CD4-positive, alpha-beta T cell treated with Interferon gamma for 1 hour (primary cell): ENCODE measurements around the gene CELF6.
"Not testable (repeated sequence)": the region's sequence is repeated elsewhere in the genome, so short reads cannot be mapped to it uniquely, and the experiment has no call there.

ENCODE experiments used
- DNase-seq: peaks from one replicate; pipeline ENCODE4 v3.0.0-alpha.2; 2020

CELF6 gene

DNA sequence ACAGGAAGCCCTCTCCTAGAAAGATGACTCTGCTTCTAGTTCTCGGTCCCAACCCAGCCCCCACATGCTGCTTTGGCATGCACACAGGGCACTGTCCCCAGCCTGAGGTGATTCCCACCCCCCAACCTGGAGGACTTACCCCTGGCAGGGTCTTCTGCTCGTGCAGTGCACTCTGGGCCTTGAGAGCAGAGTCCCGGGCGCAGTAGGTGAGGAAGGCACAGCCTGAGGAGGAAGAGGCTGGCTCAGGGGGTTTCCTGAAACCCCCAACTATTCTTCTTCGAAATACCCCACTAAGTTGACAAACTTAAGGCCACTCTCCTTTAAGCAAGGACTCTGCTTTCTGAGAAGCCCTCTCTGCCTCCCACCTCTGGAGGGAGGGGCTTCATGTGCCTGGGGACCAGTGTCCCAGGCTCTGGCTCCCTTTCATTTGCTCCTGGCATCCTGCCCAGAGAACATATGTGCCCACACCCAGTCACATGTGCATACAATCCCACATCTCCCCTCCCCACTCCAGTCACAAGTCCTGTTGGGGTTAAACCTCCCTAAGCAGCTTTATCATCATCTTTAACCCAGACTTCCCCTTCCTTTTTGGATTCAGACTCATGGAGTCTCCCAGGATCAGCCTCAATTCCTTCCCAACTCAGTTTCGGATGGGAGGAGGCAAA lies 4.1 kb downstream of the CELF6 start:
- DNase-seq = no peak

DNA sequence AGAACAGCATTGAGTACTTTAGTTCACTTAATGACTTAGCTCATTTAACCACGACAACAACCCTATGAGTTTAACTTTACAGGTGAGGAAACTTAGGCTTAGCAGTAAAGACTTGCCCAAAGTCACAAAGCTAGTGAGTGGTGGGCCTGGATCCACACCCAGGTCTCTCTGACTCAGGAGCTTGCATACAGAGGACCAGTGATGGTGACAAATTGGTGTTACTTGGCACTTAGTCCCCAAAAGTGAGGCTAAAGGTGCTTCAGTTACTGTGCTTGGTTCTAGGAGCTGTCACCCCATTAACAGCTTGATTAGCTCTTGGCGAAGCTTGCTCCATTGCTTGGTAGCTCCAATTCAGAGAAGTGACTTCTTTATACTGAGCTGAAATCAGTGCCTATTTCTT lies 6.1 kb downstream of the CELF6 start:
- DNase-seq = no peak

DNA sequence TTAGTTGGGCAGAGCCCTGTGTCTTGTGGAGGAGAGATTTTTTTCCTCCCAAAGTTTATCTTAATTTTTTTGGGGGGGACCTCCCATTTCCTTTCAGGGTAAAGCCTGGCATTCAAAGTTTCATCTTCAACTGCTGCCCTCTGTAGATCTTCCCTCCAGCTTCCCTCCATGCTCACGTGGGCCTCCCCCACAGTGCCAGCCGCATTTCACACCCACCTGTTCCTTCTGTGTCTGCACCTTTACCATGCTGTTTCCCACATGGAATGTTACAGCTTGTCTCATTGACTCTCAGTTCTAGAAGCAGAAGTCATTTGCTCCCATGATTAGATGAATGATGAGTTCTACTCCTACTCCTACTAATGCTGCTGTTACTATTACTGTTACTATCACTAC lies 6.5 kb downstream of the CELF6 start:
- DNase-seq = no peak

DNA sequence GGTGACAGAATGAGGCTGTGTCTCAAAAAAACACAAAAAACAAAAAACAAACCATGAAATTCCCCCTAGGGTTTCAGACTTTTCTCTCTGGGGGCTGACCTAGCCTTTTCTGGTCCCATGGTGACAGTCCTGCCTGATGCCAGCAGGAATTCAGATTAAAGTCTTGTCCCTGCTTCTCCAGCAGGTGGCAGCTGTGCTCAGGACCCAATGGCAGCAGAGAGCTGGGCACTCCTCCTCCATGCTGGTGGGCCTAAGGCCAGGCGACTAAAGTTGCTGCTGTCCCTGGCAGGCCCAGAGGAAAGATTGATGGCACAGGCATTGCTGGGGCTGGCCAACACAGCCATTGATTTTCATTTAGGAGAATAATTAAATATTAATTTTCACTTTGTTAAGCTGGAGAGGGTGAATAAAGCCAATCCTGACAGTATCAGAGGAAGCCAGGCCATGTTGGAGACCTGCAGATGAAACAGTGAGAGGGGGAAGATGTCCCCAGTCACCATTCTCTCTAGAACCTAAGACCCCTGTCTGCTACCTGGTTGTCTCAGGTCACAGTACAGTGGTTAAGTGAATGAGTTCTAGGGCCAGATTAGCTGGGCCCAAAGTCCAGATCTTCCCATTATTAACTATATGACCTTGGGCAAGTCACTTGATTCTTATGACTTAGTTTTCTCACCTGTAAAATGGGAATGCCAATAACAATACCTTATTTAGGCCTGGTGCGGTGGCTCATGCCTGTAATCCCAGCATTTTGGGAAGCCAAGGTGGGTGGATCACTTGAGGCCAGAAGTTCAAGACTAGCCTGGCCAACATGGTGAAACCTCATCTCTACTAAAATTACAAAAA lies 7.1 kb downstream of the CELF6 start:
- DNase-seq = peak; percentile 56

DNA sequence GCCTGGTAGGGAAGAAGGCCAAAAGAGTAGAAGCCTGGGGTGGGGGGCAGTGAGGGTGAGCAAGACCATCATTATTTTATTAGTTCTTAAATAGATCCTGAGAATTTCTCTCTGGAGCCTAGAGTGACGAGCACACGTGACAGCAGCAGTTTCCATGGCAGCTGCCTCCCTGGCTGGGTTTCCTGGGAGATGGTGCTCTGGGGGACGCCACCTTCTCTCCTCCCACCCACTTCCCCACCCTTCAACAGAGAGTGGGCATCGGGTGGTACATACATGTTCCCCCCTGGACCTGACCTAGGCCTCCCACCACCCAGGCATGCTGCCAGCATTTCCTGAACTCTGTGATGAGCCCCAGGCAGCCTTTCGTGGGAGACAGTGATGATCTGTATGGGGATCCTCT lies 12.9 kb downstream of the CELF6 start:
- no peak for DNase-seq

DNA sequence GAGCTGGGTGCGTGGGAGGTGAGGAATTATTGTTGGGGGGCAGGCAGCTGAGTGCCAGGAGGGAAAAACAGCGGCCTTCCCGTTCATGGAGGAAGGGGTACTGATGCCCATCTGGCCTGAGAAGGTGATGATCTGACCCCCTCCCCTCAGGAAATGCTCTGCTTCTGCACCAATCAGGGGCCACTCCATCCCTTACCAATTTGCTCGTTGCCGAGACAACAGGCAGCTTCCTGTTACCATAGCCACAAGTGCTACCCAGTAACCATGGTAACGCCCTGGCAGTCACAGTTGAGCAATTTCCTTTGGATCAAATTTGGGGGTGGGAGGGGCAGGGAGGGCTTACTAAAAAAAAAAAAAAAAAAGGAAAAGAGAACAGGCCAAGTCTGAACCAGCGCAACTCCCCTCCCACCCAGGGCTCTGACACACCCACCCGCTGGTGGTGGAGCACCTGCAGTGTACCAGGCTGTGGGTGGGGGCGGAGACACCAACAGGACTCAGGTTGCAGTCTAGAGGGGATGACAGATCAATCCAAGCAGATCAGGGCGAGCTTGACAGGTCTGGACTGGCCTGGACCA lies 13.7 kb downstream of the CELF6 start:
- peak; percentile 72 for DNase-seq

DNA sequence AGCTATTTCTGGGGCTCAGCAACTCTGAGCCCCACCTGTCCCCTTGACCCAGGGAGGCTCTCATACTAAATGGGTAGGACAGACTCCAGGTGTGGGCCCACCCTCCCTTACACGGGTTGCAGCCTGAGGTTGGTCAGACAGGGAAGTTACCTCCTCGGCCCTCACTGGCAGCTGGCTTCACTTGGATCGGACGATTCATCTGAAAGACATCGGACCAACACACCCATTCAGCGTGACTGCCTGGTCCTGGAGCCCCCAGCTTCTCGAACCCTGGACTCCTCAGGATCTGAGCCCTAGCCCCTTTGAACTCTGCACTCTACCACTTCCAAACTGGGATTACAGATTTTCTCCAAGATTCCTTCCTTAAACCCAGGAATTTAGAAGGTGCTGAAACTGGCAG lies 15.4 kb downstream of the CELF6 start:
- DNase-seq = no peak

DNA sequence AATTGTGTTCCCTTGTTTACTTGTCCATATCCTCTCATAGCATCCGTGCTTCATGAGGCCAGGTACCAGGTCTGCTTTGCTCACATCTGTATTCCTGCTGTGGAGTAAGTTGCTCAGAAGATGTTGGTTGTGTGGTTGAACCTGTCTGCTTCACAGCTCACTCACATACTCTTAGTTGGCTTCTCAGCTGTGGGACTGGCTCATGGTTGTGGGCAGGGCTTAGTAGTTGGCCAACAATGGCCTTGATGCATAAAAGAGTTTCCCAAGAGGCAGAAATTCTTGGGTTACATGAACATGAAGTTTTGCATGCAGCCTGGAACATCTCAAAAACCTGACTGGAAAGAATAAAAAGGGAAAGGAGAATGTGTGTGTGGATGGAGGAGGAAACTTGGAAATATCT lies 17.0 kb downstream of the CELF6 start:
- DNase-seq = no peak

DNA sequence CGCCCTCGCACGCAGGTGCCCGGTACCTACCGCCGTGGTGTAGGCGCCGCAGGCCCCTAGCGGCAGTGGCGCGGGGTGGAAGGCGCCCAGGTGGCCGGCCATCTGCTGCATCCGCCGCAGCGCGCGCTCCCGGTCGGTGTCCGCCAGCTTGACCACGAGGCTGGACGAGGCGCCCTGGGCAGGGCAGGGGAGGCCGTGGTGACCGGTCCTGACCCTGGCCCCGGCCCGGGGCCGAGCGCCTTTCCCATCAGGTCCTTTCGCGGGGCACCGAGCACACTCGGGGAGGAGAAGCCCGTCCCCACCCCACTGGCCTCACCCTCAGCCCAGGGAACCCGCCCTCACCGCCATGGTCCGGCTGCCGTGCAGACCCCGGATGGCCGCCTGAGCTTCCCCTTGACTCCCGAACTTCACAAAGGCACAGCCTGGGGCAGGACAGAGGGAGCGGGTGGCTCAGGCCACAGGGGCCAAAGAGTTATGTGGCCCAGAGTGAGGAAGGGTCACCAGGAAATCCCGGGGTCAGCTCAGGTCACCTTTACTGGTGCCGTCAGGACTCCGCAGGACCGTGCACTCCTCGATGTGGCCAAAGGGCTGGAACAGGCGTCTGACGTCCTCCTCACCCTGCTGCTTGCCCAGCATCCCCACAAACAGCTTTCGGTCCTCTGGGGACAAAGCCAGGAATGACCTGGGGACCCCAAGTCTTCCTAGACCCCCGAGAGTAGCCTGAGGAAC lies 30.2 kb downstream of the CELF6 start:
- no peak for DNase-seq

DNA sequence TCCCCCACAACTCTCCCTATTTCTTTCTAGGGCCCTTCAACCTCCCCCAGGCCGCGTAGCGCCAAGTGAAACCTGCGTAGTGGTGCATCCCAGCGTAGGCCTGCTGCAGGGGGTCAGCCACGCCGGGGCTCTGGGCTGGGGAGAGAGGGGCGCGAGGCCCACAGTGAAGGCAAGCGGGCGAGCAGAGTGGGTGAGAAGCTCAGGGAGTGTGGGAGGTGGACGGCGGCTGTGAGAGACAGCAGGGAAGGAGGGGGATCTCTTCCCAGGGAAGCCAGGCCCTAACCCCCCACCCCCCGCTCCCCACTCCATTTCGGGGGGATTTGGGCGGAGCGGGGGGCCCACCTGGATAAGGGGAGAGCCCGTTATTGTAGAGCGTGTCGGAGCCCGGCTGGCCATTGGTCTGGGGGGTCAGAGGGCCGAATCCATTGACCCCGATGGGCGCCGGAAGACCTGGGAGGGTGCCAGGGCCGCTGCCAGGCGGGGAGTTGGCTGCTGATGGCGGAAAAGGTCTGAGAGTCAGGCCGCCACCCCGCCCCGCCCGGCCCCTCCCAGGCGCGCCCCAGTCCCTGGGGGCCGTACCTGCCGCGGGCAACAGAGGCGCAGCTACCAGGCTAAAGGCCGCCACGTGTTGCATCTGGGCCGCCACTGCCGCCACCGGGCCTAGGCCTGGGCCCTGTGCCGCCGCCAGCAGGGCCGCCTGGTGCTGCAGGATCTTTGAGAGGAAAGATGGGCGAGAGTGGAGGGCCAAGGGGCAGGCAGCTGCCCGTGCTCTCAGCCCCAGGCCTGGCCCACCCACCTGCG lies 31.0 kb downstream of the CELF6 start:
- DNase-seq = no peak

DNA sequence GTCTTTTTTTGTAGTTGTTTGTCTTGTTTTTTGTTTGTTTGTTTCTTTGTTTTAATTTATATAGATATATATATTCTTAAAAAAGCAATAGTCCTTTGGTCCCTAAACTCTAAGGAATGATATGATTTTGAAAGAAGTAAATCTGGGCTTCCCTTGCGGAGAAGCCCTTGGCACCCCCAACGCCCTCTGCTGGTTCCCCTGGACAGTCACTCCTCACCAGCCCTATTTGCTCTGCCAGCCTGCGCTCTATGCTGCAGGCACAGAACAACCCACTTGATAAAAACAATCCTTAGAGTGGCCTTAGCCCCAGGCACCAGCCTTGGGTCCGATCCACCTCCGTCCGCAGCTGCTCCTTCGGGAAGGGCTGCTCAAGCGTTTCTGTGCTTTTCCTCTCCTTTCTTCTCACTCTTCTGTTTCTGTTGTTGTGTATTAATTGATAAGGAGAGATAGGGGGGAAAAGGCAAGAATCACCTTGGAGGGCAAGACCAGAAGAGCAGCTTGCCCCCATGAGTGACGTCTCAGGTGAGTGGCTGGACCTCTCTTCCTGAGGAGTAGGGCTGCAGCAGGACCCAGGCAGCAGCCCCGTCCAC lies 33.9 kb downstream of the CELF6 start:
- DNase-seq = peak; percentile 38

DNA sequence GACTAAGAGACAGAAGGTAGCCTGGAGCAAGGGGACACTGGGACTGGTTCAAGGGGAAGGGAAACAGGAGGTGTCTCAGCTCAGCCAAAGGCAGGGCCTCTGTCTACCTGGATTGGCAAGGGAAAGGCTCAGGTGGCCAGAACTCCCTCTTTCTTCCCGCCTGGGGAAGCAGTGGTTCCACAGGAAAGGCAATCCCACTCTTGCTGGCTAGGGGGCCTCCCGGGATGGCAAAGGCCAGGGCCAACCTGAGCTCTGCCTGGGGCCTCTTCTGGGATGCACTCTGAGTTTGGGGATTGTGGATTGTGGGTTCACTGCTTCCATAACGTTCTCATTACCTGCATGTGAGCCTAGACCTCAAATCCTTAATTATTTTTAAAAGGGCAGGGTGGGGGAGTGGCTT lies 34.6 kb downstream of the CELF6 start:
- DNase-seq = no peak

DNA sequence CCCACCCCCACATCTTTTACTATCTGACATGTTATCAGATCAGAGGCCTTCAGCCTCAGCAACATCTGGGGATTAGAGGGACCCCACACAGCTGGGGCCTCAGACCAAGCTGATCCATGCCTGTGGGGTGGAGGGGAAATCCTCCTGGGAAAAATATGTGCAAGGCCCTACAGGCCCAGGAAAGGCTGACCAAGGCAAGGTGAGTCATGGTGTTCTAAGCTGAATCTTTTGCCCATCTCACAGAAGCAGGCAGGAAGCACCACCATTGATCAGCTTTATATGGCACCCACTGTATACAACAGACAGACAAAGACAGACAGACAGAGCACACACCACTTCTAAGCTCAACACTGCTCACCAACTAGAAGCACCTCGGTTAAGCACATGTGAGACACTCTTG lies 35.2 kb downstream of the CELF6 start:
- no peak for DNase-seq

DNA sequence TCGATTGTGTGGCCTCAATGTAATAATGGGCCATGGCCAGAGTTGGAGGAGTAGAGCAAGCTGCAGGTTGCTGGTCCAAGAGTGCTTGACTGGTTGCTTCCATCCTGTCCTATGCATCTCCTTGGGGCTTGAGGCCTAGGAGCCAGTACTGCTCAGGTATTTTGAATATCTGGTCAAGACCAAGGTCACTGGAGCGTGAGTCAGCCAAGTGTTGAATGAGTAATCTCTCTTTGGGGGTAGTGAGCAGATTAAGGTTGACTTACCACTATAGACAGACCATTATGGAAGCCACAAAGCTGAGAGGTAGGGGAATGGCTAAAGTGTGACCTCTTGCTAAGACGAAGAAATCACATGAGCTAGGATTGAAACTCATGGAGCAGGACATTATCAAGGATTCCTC lies 38.2 kb downstream of the CELF6 start:
- no peak for DNase-seq

DNA sequence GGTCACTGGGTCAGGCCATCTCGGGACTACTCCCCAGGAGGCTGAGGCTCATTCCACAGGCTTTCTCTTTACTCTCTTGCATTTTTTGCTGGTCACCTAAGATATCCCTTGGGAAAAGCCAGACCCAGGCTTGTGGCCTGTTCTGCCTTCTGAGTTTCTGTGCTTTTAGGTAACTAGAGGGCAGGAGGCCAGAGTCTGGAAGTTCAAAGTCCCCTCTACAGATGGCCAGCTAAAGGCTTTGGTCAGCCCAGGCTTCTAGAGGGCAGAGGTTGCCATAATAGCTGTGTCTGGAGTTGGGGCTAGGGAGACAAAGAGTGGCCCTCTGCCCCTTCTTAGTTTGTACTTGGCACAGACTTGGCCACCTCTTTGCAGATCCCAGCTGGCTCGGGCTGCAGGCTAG lies 39.2 kb downstream of the CELF6 start:
- no peak for DNase-seq

DNA sequence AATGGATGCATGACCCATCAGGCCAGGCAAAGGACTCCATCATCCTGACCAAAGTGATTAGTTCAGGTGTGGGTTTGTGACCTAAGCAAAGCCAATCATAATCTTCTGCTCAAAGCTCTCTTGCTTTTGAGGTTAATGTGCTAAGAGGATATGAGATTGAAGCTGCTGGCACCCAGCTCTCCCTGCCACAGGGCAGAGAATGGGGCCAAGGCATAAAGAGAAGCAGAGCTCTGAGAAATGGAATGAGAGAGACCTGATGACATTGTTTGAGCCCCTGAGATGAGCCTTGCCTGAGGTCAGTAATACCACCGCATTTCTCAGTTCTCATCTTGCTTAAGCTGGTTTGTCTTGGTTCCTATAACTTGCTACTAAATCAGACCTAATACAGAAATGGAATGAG lies 41.2 kb downstream of the CELF6 start:
- DNase-seq = no peak

DNA sequence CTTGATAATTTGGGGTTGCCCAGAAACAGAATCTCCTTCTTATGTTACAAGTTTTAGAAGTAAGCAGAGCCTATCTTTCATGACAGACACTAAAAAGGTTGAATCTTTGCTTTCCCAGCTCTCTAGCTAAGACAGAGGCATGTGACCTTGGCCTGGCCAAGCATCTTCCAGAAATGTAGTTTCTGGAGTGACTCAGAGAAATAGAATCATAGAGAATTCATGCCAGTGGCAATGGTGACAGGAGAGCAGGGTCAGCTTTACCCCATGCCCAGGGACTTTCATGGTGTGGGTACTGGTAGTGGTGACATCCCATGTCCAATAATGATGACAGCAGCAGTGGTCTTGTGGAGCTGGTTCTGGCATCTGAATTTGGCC lies 43.6 kb downstream of the CELF6 start:
- no peak for DNase-seq

DNA sequence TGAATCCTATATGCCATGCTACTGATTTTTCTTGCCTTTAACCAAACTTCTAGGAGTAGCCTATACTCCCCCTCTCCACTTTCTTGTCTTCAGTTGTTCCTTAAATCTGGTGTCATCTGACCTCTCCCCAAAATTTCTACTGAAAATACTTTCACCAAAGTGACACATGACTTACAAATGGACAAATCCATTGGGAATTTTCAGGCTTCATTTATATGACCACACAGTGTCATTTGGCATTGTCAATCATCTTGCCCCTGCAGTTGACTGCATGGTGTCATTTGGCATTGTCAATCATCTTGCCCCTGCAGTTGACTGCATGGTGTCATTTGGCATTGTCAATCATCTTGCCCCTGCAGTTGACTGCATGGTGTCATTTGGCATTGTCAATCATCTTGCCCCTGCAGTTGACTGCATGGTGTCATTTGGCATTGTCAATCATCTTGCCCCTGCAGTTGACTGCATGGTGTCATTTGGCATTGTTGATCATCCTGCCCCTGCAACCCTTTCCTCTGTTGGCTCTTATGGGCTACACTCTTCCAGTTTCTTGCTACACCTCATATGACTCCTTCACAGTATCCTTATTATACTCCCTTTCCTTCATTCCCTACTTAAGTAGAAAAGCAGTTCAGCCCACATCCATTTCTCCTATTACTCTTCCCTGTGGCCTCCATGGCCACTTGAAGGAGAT lies 44.2 kb downstream of the CELF6 start:
- not testable (repeated sequence) for DNase-seq

DNA sequence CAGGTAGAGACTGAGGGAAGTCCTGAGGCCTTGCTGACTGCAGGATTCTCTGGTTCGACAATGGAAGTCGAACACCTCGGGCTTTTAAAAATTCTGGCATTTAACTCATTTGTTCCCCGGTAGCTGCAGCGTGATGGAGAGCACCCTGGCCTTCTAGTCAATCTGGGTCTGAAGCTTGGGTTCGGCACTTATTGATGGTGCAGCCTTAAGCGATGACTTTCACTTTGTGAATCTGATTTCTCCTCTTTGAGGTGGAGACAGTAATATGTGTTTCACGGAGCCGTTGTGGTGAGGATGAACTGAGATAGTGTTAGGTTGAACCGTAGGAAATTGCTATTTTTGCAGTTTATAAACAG lies 47.0 kb downstream of the CELF6 start:
- DNase-seq = no peak

DNA sequence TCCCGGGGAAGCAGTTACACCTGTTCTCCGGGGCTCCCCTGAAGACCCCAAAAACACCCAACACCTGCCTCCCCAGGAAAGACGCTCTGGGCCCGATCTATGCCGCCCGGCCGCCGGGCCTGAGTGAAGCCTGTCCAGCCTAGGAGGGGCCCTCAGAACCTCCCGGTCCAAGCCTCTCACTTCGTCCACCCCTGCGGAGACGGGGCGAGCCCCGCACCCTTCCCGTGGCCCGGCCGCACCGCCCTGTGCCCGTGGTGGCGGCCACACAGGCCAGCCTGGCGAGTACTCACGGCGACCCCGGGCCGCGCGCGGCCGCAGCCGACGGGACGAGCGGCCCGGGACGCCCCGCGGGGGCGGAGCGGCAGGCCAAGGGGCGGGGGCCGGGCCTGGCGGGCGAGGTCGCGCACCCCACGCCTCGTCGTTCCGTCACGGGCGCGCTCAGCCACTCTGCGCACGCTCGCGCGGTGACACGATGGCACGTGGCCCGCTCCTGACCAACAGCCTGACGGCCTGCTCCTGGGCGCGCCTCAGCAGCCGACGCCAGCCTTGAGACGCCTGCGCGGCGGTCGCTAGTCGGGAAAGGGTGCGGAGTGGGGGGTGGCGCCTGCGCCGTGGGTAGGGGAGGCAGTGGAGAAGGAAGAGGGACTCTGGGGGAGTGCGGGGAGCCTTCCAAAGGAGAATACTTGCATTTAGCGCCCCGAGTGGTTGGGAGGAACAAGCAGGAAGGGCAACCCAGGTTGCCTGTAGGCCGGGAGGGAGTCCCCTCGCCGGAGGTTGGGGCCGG lies 47.6 kb downstream of the CELF6 start, which contains the start of gene PARP6:
Gene PARP6, minus strand, starts transcription at position 342 of the 784 bp plus-strand sequence. CDS start 5,077 bp downstream, outside the sequence.
- DNase-seq = peak; percentile 100

DNA sequence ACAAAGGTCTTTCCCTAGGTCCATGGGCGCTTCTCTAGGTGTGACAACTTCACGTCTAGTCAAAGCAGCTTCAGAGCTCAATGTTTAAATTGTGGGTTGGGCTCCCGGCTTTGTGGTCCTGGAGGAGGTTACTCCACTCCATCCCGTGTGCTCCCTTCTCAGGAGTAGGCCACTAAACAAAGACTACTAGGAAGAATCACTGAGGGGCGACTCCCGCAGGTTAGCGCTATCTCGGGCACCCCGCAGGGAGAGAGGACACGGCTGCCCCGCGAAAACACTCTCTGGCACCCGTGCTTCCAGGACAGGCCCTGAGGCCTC lies 48.1 kb downstream of the CELF6 start:
- no peak for DNase-seq
